UCSD-AML1 (cell line): ENCODE measurements around the gene MCRIP2.
A peak's percentile ranks its signal among the peaks of the same experiment; 100 is the strongest.

Experiments used
- DNase-seq: peaks from one replicate; lab custom pipeline; 2025; ENCODE audit not compliant: unreplicated experiment; lab: John Stamatoyannopoulos, UW

Gene MCRIP2

DNA sequence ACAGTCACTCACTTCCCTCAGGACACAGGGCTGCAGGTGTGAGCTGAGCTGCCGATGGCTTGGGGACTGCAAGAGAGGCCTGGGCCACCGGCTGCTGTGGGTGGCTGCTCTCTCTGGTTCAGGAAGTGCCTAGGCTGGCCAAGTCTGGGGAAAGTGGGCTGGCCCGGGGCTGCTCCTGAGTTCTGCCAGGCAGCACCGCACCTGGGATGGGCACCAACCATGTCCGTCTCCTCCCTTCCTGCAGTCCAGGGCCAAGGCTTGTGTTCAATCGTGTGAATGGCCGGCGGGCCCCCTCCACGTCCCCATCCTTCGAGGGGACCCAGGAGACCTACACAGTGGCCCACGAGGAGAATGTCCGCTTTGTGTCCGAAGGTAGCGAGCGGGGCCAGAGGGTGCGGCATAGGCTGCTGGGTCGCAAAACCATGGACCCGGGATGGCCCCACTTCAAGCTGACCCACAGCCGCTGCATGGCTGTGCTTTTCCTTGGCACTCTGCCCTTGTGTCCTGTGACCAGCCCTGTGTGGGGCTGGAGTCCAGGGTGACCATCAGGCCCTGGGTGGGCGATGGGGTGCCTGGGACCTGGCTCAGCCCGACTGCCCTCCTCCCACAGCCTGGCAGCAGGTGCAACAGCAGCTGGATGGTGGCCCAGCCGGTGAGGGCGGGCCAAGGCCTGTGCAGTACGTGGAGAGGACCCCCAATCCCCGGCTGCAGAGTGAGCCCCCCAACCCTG, 5.7 kb downstream of the MCRIP2 start:
- no peak for DNase-seq

DNA sequence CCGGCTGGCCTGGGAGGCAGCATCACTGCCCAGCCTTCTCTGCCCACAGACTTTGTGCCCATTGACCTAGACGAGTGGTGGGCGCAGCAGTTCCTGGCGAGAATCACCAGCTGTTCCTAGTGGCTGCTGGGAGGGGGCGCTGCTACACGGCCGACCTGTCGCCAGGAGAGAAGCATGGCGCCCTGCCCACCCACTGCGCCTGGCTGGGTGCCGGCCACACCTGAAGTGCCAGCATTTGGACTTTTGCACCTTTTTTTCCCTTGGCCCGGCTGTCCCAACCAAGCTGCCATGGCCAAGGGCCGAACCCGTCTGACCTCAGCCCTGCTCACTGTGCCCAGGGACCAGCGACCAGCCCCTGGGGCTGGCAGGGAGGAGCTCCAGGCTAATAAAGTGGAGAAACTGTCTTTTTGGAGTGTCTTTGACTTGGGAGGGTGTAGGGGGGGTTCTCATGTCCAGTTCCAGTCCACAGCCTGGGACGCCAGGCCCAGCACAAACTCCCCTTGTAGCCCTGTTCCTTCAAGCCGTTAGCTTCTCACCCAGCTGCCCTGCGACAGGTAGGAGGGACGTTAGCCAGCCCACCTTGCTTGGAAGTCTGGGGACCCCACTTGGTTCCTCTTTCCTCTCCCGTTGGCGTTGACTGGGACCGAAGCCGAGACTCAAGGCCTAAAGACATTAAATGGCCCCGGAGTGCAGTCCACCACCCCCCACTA, 6.6 kb downstream of the MCRIP2 start:
- DNase-seq = peak; percentile 59

DNA sequence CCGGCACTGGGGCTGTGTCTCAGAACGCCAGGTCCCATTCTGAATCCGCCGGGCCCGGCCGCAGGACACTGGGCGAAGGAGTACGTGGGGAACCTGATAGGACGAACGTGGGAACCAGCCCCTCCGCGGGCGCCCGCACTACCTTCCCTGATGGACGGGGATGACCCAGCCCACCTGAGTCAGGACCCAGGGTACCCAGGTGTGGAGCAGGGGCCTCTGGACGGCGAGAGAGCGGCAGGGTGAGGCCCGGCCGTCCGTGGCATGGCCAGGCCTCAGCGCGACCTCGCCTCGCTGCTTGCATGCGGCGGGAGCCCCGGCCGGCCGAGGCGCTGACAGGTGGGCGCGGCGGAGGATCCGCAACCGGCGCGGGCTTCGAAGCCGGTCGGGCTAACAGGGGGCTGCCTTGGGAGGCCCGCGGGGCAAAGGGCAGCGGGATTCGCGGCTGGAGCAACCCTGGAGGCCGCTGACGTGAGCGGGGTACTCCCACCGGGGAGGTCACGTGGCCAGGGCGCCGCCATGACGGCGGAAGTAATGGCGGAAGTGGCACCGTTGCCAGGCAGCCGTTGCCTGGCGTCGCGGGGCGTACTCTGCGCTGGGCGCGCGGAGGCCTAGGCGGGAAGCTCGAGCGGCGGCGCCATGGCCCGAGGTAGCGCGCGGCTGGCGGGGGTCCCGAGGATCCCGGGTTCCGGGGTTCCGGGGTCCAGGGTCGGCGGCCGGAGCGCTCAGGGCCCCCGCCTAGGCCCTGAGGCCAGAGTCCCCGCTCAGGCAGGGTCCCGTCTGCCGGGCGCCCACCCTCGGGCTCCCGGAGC, 7.4 kb downstream of the MCRIP2 start, which contains the start of gene WDR90:
Gene WDR90, plus strand, starts transcription at position 585 of the 809 bp plus-strand sequence. Its CDS starts 52 bp downstream, at position 637.
- DNase-seq = peak; percentile 92

DNA sequence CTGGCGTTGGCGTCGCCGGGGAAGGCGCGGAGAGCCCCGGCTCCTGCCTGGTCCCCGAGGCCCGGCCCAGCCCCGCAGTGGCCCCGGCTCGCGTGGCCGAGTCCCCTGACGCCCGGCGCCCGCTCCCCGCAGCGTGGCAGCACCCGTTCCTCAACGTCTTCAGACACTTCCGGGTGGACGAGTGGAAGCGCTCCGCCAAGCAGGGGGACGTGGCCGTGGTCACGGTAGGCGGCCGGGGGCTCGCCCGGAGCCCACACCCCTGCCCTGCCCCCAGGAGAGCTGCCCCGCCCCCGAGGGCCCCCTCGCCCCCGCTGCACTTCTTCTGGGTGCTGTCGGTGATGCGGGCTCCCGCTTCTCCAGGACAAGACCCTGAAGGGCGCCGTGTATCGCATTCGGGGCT, 8.0 kb downstream of the MCRIP2 start:
- DNase-seq = no peak

DNA sequence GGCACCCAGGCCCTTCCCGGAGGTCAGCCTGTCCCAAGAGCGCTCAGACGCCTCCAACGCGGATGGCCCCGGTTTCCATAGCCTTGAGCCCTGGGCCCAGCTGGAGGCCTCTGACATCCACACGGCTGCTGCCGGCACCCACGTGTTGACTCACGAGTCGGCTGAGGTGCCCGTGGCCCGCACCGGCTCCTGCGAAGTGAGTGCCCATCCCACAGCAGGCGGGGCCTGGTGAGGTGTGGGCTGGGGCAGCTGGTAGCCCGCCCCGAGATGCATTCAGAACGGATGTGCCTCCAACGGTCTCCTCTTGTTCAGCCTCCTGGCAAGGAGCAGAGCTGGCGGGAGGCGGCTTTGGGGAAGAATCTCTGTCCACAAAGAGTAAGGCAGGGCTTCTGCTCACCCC, 10.2 kb downstream of the MCRIP2 start:
- no peak for DNase-seq

DNA sequence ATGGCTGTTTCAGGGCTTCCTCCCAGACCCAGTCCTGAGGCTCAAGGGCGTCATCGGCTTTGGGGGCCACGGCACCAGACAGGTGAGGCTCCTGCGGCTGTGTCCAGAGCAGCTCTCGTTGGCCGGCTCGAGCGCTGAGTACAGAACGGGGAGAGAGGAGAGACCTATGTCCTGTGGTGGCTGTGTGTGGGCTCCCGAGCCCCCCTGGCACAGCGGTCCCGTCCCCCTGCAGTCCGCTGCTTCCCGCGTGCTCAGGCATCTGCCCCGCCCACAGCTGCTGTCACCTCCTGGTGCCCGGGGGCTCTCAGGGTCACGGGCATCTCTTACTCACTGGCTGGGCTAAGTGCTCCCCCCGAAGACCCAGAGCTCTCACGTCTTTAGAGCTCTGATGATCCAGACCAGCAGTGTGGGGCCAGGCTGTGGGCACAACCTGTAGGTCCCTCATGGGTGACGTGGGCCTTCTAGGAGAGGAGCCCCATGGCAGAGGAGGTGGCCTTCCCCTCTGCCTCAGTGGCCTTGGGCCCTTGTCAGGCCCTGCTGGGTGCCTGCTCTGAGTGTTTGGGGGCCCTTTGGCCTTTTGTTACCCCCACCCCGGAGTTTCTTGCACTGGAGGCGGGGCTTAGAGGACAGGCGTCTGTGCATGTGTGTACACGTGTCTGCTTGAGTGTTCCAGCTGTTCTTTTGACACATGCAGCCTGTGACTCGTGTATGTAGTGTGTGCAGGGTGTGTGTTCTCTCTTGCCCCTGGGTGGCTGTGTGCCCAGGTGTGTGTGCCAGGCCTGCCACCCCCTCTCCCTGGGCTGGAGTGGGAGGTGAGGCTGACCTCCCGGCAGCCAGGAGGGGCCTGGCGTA, 11.1 kb downstream of the MCRIP2 start:
- no peak for DNase-seq

DNA sequence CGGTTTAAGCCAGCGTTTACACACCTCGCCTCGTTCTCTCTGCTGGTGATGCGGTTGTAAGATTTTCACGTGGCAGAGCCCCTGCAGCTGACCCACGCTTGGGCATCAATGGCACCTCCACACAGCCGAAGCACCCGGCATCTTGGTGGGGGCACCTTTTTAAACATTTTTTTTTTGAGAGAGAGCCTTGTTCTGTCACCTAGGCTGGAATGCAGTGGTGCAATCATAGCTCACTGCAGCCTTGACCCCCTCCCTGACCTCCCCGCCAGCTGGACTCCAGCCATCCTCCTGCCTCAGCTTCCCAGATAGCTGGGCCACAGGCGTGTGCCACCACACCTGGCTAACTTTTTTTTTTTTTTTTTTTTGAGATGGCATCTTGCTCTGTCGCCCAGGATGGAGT, 12.4 kb downstream of the MCRIP2 start:
- no peak for DNase-seq

DNA sequence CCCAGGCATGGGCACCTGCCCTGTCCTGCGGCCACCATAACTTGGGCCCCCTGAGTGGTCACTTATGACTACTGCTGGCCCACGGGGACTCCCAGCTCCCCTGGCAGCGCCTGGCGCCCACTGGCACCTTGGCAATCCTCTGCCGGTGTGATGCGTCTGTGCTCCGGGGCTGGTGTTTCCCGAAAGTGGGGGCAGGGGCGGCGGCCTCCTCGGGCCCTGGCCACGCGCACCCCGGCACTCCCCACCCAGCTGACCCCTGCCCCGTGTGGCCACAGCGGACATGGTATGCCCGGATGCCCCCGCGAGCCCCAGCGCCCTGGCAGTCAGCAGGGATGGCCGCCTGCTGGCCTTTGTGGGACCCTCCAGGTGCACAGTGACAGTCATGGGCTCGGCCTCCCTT, 15.9 kb downstream of the MCRIP2 start:
- DNase-seq = no peak

DNA sequence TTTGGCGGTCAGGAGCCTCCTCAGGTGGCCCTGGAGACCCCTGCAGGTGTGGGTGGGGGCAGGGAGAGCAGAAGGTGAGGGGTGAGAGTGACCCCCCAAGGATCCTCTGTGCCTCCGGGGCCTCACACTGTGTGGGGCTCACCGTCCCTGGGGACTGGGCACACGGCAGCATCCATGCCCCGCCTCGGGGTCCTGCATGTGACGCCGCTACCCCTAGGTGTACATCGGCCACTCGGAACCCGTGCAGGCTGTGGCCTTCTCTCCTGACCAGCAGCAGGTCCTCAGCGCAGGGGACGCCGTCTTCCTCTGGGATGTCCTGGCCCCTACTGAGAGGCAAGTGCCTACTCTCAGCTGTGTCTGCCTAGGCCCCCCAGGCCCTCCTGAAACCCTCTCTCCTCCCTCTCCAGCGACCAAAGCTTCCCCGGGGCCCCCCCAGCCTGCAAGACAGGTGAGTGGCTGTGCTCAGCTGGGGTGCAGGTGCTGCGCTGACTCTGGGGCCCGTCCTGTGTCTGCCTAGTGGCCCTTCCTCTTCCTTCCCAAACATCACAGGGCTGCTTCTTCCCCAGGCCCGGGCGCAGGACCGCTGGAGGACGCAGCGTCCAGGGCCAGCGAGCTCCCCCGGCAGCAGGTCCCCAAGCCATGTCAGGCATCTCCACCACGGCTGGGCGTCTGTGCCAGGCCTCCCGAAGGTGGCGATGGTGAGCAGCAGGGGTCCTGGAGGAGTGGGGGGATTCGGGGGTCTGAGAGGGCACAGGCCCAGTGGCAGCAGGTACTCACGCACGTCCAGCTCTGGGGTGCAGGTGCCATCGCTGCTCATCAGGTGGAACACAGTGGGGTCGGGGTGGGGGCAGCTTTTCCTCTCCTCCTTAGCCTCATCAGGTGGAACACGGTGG, 17.3 kb downstream of the MCRIP2 start:
- no peak for DNase-seq

DNA sequence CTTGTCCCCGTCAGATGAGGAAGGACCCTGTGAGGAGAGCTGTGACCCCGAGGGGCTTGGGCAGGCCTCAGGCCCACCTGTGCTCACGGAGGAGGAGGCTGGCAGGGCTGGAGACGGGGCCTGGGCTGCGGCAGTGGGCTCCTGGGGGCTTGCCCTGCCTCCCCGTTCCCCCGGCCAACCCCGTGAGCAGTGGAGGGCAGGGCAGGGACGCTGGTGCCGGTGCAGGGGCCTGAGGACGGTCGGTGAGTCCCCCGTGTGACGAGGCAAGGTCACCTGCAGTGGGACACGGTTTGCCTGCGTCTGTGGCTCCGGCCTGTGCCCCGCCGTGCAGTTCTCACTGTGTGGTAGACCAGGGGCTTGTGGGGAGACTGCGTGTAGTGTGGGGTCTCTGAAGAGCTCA, 18.0 kb downstream of the MCRIP2 start:
- no peak for DNase-seq

DNA sequence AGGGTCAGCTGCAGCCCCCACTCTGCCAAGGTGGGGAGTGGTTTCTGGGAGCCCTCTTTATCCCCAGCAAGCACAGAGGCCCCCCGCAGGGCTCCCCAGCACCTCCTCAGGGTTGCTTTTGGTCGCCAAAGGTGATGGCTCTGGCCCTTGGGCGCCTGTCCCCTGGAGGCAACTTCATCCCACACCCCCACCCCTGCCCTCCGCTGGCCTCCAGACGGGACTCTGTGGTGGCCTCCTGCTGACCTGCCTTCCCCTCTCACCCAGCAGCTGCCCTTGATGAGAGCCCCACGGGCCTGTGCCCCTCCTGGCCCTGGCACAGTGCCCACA, 18.5 kb downstream of the MCRIP2 start:
- DNase-seq = no peak

DNA sequence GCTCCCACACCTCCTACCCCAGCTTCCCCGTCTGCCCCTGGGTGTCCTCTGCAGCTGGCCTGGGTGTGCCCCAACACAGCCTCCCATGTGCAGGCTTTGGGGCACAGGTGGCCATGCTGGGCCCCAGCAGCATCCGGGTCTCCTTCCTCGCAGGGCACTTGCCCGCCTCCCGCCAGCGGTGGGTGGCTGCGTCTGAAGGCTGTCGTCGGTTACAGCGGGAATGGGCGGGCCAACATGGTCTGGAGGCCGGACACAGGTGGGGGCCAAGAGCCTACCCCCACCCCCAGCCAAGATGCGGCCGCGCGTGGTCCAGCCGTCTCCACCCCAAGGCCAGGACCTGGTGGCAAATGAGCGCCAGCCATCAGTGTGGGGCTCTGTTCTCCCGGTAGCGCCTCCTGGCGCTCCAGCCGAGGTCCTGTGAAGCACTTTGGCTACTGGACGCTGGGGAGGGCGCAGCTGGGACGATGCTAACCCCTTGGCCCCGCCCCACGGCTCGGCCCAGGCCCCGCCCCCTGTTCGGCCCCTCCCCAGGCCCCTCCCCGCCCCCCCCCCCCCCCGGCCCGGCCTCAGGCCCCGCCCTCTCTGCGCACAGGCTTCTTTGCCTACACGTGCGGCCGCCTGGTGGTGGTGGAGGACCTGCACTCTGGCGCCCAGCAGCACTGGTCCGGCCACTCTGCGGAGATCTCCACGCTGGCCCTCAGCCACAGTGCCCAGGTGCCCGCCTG, 19.0 kb downstream of the MCRIP2 start:
- DNase-seq = peak; percentile 35

DNA sequence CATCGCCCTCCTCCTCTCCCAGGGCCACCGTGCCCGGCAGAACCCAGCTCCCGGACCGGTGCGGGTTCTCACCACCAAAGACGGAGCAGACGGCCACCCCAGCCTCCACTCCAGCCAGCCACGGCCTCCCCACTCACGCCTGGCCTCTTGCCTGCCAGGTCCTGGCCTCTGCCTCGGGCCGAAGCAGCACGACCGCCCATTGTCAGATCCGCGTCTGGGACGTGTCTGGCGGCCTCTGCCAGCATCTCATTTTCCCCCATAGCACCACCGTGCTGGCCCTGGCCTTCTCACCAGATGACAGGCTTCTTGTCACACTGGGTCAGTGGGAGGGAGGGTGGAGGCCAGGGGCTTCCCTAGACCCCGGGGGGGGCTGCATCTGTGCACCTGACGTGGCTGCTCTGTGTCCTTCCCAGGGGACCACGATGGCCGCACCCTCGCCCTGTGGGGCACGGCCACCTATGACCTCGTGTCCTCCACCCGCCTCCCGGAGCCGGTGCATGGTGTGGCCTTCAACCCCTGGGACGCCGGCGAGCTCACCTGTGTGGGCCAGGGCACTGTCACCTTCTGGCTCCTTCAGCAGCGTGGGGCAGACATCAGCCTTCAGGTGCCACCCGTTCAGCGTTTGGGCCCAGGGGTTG, 19.7 kb downstream of the MCRIP2 start:
- no peak for DNase-seq

DNA sequence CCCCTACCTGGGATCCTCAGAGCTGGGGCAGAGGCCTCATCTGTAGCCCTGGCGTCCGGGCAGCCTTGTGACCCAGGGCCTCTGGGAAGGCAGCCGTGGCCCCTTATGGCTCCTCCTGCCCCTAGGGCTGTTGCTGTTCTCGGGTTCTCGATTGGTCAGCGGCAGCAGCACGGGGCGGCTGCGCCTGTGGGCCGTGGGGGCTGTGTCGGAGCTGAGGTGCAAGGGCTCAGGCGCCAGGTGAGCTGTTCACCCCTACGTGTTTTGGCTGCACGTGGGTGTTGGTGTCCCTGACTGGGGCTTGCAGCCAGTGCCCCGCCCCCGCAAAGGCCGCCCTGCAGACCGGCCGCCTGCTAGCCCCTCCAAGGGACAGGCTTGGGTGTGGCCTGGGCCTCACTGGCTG, 20.5 kb downstream of the MCRIP2 start:
- no peak for DNase-seq

DNA sequence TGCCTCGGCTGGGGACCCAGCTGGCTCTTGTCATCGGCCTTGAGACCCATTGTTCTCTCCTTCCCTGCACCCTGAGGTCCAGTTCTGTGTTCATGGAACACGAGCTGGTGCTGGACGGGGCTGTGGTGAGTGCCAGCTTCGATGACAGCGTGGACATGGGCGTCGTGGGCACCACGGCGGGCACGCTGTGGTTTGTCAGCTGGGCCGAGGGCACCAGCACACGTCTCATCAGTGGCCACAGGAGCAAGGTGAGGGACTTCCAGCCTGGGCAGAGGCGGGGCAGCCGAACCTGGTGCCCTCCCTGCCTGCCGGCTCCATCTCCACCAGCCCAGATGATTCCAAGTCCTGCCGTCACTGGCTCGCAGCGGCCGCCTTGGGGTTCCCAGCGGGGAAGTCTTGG, 21.0 kb downstream of the MCRIP2 start:
- no peak for DNase-seq

DNA sequence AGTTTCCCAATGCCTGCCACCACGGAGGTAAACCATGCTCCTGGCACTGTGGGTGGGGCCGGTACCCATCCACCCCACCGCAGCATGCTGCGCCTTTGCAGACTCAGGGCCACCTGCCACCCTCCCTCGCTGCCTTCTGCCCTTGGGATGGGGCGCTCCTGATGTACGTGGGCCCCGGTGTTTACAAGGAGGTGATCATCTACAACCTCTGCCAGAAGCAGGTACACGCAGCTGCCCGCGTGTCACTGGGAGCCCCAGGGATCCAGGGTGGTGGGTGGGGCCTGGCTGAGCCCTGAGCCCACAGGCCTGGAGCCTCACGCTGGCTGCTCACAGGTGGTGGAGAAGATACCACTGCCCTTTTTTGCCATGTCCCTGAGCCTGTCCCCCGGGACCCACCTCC, 24.9 kb downstream of the MCRIP2 start:
- no peak for DNase-seq

DNA sequence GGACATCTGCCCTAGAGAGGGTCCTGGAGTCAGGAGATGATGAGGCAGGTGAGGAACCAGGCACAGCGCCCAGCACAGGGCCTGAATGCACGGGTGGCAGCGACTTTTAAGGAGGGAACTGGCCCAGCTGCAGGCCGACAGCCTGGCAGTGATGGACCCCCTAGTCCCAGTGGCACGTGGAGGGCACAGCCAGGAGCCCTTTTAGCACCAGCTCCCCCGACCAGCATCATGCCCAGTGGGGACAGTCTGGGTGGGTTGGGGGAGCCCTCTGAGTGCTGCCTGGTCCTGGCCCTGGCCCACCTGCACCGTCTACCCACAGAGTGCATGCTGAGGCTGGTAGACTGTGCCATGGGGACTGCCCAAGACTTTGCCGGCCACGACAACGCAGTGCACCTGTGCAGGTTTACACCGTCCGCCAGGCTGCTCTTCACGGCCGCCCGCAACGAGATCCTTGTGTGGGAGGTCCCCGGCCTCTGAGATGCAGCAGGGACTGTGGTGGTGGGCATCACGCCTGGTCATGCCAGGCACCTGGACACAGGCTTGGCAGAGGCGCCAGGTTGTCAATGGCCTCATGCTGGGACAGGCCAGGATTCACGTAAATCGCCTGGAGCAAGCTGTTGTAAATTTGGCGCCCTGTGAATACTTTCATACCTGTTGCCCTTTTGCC, 25.6 kb downstream of the MCRIP2 start:
- DNase-seq = no peak

DNA sequence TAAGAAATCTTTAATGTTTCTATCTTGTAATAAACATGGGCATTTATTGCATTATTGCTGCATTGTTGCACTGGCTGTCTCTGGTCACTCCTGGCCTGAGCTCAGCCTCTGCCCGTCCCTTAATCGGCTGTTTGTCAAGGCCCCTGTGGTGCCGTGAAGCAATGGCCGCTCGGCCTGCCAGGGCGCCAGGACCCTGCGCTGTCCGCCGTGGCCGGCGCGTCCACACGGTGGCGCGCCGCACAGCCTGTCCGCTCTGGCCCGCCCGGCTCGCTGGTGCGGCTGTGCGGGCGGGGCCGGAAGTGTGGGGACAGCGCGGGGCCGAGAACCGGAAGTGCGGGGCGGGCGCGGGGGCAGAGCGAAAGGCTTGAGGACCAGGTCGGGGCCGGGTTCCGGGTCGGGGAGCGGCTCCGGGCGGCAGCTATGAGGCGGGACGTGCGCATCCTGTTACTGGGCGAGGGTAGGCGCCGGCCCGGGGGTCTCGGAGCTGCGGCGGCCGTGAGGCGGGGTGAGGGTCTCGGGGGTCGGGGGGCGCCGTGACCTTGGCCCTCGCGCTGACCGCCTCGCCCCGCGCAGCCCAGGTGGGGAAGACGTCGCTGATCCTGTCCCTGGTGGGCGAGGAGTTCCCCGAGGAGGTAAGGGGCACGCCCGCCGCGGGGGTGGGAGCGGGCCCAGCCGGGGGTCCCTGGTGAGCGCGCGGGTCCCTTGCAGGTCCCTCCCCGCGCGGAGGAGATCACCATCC, 26.3 kb downstream of the MCRIP2 start, which contains the start of gene RHOT2:
Gene RHOT2, plus strand, starts transcription at position 353 of the 739 bp plus-strand sequence. Its CDS starts 68 bp downstream, at position 421.
- peak; percentile 96 for DNase-seq
